Measurements from ENCODE around the gene ST6GALNAC4. TPM values are rescaled to one million over a fixed set of nuclear protein-coding genes. Genes with fewer than 3 reads are reported as not detected.
A peak's percentile ranks its signal among the peaks of the same experiment; 100 is the strongest.

The ST6GALNAC4 gene
- total and polyA plus RNA-seq, 10 of the 15 experiments (the other 5 are each of a cell fraction or from before 2014, with no cell fraction given), result 4.2 to 63.2 (median 35.2) TPM

GRCh38 chr9:127915801-127916719, 781 bp downstream of the ST6GALNAC4 start (continued):
- no peak for TF ChIP-seq ZBTB4 (CRISPR knock-in tag; IDR thresholded peaks at IDR 0.05)
- TF ChIP-seq CBX3 (IDR thresholded peaks at IDR 0.05; ENCODE audit: borderline replicate concordance, low read depth), result no peak
- no peak for TF ChIP-seq STAT1 (conservative IDR thresholded peaks at IDR 0.05)
- TF ChIP-seq NFYA (IDR thresholded peaks at IDR 0.05; ENCODE audit: borderline replicate concordance, low read depth, low read length), result no peak
- TF ChIP-seq BACH1 (IDR thresholded peaks at IDR 0.05; ENCODE audit: borderline replicate concordance), result no peak
- TF ChIP-seq NRF1 (conservative IDR thresholded peaks at IDR 0.05; ENCODE audit: low read depth, low read length), result no peak
- no peak for TF ChIP-seq PKNOX1 (IDR thresholded peaks at IDR 0.05)
- TF ChIP-seq RELA (IDR thresholded peaks at IDR 0.05; ENCODE audit: borderline replicate concordance, partially characterized antibody), result no peak
- TF ChIP-seq SKIL (IDR thresholded peaks at IDR 0.05; ENCODE audit: low read depth, poor library complexity, severe bottlenecking), result no peak
- peak; percentile 94 for TF ChIP-seq MEF2A (IDR thresholded peaks at IDR 0.05; ENCODE audit: insufficient read depth, low read depth, low read length)
- TF ChIP-seq RB1 (IDR thresholded peaks at IDR 0.05; ENCODE audit: borderline replicate concordance), result no peak
- TF ChIP-seq SMARCA5 (IDR thresholded peaks at IDR 0.05), result no peak
- no peak for TF ChIP-seq ZZZ3 (IDR thresholded peaks at IDR 0.05; ENCODE audit: control insufficient read depth, insufficient read length, low read depth)
- no peak for TF ChIP-seq MYB (IDR thresholded peaks at IDR 0.05; ENCODE audit: borderline replicate concordance, low read depth, low read length)
- no peak for TF ChIP-seq SUPT20H (IDR thresholded peaks at IDR 0.05; ENCODE audit: borderline replicate concordance, control insufficient read depth, low read depth, low read length)
- TF ChIP-seq RAD51 (IDR thresholded peaks at IDR 0.05), result no peak
- no peak for TF ChIP-seq HDGF (IDR thresholded peaks at IDR 0.05)
- TF ChIP-seq ASH2L (IDR thresholded peaks at IDR 0.05; ENCODE audit: borderline replicate concordance, low read depth), result no peak
- no peak for TF ChIP-seq ELK1 (IDR thresholded peaks at IDR 0.05; ENCODE audit: low read depth, low read length)
- TF ChIP-seq ZNF274 (IDR thresholded peaks at IDR 0.05; ENCODE audit: insufficient read depth, insufficient read length), result no peak
- no peak for TF ChIP-seq SREBF2 (IDR thresholded peaks at IDR 0.05; ENCODE audit: low read length)
- peak; percentile 32; the same call in 1 of the 3 replicates for TF ChIP-seq POU2F2 (IDR thresholded peaks at IDR 0.05; ENCODE audit: borderline replicate concordance, low read depth, low read length)
- TF ChIP-seq HDAC6 (IDR thresholded peaks at IDR 0.05; ENCODE audit: unreplicated experiment), result no peak
